ENCODE data around the gene TREML2.

DNA sequence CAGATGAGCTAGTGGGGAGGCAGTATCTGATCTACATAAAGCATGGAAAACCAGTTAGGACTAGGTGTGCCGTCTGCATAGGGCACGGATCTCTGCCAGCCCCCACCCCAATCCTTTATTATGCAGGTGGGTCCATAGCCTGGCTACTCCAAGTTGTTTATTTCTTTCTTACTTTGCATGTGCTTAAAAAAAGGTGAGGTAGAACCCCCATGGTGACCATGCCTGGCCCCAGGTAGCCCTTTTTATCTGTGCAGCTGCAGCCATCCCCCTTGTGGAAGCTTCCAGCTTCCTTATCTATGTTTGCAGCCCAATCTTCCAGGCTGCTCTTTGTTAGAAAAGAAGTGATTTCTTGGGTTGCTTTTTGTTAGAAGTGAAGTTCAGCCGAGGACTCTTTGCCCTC, 29.0 kb downstream of the TREML2 start:
- no peak for TF ChIP-seq POLR2A (IDR thresholded peaks at IDR 0.05)
- TF ChIP-seq CTCF (IDR thresholded peaks at IDR 0.05), result no peak
